Liver (tissue), 9 donors: ENCODE results near the gene OSBPL10. TPM values are rescaled to one million over a fixed set of nuclear protein-coding genes. Genes with fewer than 3 reads are reported as not detected.

Experiments used
- DNase-seq: peaks from one replicate; pipeline ENCODE4 v3.0.0-alpha.2; 2017; ENCODE audit warnings: low spot score
- H3K27ac ChIP-seq, 2 donors: one replicate each; pipeline ENCODE4 v1.7.0; 2013; ENCODE audit warnings: inconsistent platforms in 2 of 2, low read length in 2 of 2, control low read depth in 1 of 2, low read depth in 1 of 2, mild to moderate bottlenecking in 1 of 2
- H3K27me3 ChIP-seq, 4 donors: one replicate each; pipeline versions ENCODE4 v1.6.1 to v1.7.0; 2013; ENCODE audit warnings: low read length in 3 of 4, inconsistent platforms in 1 of 4, mild to moderate bottlenecking in 1 of 4, moderate library complexity in 1 of 4; ENCODE audit not compliant: control insufficient read depth in 4 of 4, insufficient read depth in 4 of 4
- H3K36me3 ChIP-seq, 4 donors: one replicate each; pipeline versions ENCODE4 v1.6.1 to v1.7.0; 2013; ENCODE audit warnings: low read length in 3 of 4, mild to moderate bottlenecking in 3 of 4, low read depth in 1 of 4, moderate library complexity in 1 of 4; ENCODE audit not compliant: control insufficient read depth in 4 of 4, insufficient read depth in 3 of 4
- H3K4me1 ChIP-seq, 4 donors: one replicate each; pipeline versions ENCODE4 v1.6.1 to v1.7.0; 2013; ENCODE audit warnings: low read length in 3 of 4, mild to moderate bottlenecking in 3 of 4, moderate library complexity in 1 of 4; ENCODE audit not compliant: control insufficient read depth in 4 of 4, insufficient read depth in 4 of 4
- H3K4me3 ChIP-seq, 3 donors: one replicate each; pipeline versions ENCODE4 v1.6.1 to v1.7.0; 2013; ENCODE audit warnings: low read length in 3 of 3, control low read depth in 1 of 3, low read depth in 1 of 3, mild to moderate bottlenecking in 1 of 3
- H3K9ac ChIP-seq, 2 donors: one replicate each; pipeline ENCODE4 v1.7.0; 2013; ENCODE audit warnings: low read length in 2 of 2, mild to moderate bottlenecking in 2 of 2, moderate library complexity in 2 of 2, control low read depth in 1 of 2, low read depth in 1 of 2
- H3K9me3 ChIP-seq, 4 donors: one replicate each; pipeline versions ENCODE4 v1.6.1 to v1.7.0; 2013; ENCODE audit warnings: low read length in 3 of 4; ENCODE audit not compliant: control insufficient read depth in 4 of 4
- EGR1 ChIP-seq, 2 donors: IDR thresholded peaks; 2 replicates each; pipeline ENCODE4 v1.6.1; 2016 to 2018; ENCODE audit warnings: antibody characterized with exemption in 2 of 2, low read depth in 2 of 2
- GABPA ChIP-seq, 2 donors: IDR thresholded peaks in 1 of 2; conservative IDR thresholded peaks in 1 of 2; 2 replicates each; pipeline ENCODE4 v1.6.1; 2016; ENCODE audit warnings: antibody characterized with exemption in 2 of 2, mild to moderate bottlenecking in 1 of 2, moderate library complexity in 1 of 2
- HNF4G ChIP-seq: IDR thresholded peaks from 2 replicates; pipeline ENCODE4 v1.6.1; 2016; ENCODE audit warnings: antibody characterized with exemption
- JUND ChIP-seq, 2 donors: IDR thresholded peaks; 2 replicates each; pipeline ENCODE4 v1.6.1; 2016; ENCODE audit warnings: antibody characterized with exemption in 2 of 2
- NR2F2 ChIP-seq: IDR thresholded peaks from 2 replicates; pipeline ENCODE4 v1.6.1; 2016; ENCODE audit warnings: antibody characterized with exemption
- RXRA ChIP-seq, 2 donors: IDR thresholded peaks; 2 replicates each; pipeline ENCODE4 v1.6.1; 2017 to 2018; ENCODE audit warnings: antibody characterized with exemption in 2 of 2, mild to moderate bottlenecking in 1 of 2
- SP1 ChIP-seq: IDR thresholded peaks from 2 replicates; pipeline ENCODE4 v1.6.1; 2018; ENCODE audit warnings: antibody characterized with exemption, mild to moderate bottlenecking
- TAF1 ChIP-seq: conservative IDR thresholded peaks from 2 replicates; pipeline ENCODE4 v1.6.1; 2016; ENCODE audit warnings: antibody characterized with exemption, mild to moderate bottlenecking
- YY1 ChIP-seq: IDR thresholded peaks from 2 replicates; pipeline ENCODE4 v1.6.1; 2016; ENCODE audit warnings: antibody characterized with exemption, mild to moderate bottlenecking
- WGBS: extraction: QIAGEN DNeasy Blood & Tissue Kit; methylation state at CpG from one replicate; pipeline ENCODE4 v1.1.7; 2013; 5-methylcytosine and 5-hydroxymethylcytosine counted together
- polyA plus RNA-seq, 2 donors: library from polyadenylated mRNA; stranded (reverse) in 1 of 2; unstranded in 1 of 2; fragments of 200-250 nt in 1 of 2; fragments of >200 nt in 1 of 2; fragmentation: Nextera tagmentation in 1 of 2; extraction: Ambion mirVana in 1 of 2; gene quantifications; one replicate each; pipeline versions ENCODE4 v1.2.1 to v1.2.3, GENCODE V29; 2013 to 2015
- total RNA-seq, 2 donors: library from RNA; depleted of rRNA; stranded (reverse); fragments of >200 nt; gene quantifications; one replicate each; pipeline ENCODE4 v1.2.3, GENCODE V29; 2014
- TF ChIP-seq, protein P1 (sequence below): IDR thresholded peaks from 2 replicates; pipeline ENCODE4 v1.6.1; 2016; ENCODE audit warnings: antibody characterized with exemption
- TF ChIP-seq, protein P2 (sequence below): IDR thresholded peaks from 2 replicates; pipeline ENCODE4 v1.6.1; 2016; ENCODE audit warnings: antibody characterized with exemption
- TF ChIP-seq, protein P3 (sequence below): IDR thresholded peaks from 2 replicates; pipeline ENCODE4 v1.6.1; 2016; ENCODE audit warnings: antibody characterized with exemption
- donor health status: healthy.
- donor health status: healthy.
- donor health status: healthy.
- donor health status: healthy.
- donor health status: healthy.

Gene OSBPL10
- total and polyA plus RNA-seq, 4 donors, result 0.75 to 4.0 (median 1.7) TPM

DNA sequence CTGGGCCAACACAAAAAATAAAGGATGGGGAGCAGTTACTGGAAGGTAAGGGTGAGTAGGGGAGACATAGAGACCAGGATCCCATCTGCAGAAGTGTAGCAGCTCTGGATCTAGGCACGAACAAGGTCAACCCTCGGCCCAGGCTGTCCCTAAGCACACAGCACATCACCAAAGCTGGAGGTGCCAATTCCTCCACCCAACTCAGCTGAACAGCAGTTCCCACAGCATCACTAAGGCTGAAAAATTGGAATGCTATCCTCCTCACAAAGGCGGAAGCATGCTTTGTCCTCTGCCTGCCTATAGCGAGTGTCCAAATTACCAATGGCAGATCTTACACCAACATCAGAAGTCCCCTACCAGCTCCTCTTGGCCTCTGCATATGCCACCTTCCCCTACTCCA, 33.9 kb downstream of the OSBPL10 start:
- no peak overlapping the region for H3K9ac ChIP-seq
- no peaks in the 10 kb centered on the region for H3K36me3 ChIP-seq
- H3K9me3 ChIP-seq, result peaks cover 0 to 10% (median under 1%) of the 10 kb centered on the region in 4 donors
- no peak overlapping the region for H3K4me3 ChIP-seq
- no peak for DNase-seq
- no peak overlapping the region for H3K27ac ChIP-seq
- H3K27me3 ChIP-seq, result peaks cover 0 to 8% (median under 1%) of the 10 kb centered on the region in 4 donors
- WGBS, result 94% methylated on average over 4 of the region's 4 CpGs
- TF ChIP-seq JUND (IDR thresholded peaks at IDR 0.05), result no peak
- TF ChIP-seq YY1, result no peak
- no peak for TF ChIP-seq GABPA (IDR thresholded peaks at IDR 0.05 in 1 of 2, conservative IDR thresholded peaks at IDR 0.05 in 1 of 2)
- no peak for TF ChIP-seq SP1
- no peak for TF ChIP-seq NR2F2
- TF ChIP-seq, protein P1, sequence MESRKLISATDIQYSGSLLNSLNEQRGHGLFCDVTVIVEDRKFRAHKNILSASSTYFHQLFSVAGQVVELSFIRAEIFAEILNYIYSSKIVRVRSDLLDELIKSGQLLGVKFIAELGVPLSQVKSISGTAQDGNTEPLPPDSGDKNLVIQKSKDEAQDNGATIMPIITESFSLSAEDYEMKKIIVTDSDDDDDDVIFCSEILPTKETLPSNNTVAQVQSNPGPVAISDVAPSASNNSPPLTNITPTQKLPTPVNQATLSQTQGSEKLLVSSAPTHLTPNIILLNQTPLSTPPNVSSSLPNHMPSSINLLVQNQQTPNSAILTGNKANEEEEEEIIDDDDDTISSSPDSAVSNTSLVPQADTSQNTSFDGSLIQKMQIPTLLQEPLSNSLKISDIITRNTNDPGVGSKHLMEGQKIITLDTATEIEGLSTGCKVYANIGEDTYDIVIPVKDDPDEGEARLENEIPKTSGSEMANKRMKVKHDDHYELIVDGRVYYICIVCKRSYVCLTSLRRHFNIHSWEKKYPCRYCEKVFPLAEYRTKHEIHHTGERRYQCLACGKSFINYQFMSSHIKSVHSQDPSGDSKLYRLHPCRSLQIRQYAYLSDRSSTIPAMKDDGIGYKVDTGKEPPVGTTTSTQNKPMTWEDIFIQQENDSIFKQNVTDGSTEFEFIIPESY, result no peak
- TF ChIP-seq, protein P2, sequence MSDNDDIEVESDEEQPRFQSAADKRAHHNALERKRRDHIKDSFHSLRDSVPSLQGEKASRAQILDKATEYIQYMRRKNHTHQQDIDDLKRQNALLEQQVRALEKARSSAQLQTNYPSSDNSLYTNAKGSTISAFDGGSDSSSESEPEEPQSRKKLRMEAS, result no peak
- TF ChIP-seq, protein P3, sequence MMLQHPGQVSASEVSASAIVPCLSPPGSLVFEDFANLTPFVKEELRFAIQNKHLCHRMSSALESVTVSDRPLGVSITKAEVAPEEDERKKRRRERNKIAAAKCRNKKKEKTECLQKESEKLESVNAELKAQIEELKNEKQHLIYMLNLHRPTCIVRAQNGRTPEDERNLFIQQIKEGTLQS, result no peak
- no peak for TF ChIP-seq RXRA (IDR thresholded peaks at IDR 0.05)
- TF ChIP-seq TAF1, result no peak
- H3K4me1 ChIP-seq, result no peaks in the 10 kb centered on the region

DNA sequence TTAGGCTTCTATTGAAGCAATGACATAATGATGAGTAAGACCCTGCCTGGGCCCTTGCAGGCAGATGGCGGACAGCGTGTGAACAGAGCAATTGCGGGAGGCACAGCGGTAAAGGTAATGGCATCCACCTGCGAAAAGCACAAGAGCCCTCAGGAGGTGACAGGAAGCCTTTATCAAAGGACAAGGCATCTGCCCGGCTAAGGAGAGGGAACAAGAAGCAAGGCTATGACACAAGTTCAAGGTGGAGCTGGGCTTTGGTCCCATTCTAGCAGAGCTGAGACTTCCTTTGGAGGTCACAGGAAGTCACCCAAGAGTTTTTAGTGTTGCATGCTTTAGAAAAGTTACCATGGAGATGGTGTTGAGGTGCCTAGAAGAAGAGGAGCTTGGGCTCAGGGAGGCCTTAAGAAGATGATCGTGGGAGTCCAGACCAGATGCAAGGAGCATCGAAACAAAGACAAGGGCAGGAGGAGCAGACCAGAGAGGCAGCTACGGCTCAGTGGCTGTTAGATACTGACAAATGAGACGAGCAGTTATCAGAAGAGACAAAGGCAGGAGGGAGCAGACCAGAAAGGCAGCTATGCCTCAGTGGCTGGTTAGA, 34.5 kb downstream of the OSBPL10 start:
- Histone ChIP-seq H3K36me3 (no peaks in the 10 kb centered on the region), H3K9me3 (peaks cover 0 to 10% (median under 1%) of the 10 kb centered on the region in 4 donors), H3K4me1 (no peaks in the 10 kb centered on the region), H3K27me3 (peaks cover 0 to 6% (median 0%) of the 10 kb centered on the region in 4 donors), H3K4me3 (no peak overlapping the region), H3K27ac (no peak overlapping the region), H3K9ac (no peak overlapping the region)
- no peak for DNase-seq
- 75% methylated on average over 10 of the region's 10 CpGs for WGBS
- TF ChIP-seq HNF4G (no peak), NR2F2 (peak; percentile 56), EGR1 (IDR thresholded peaks at IDR 0.05; ENCODE audit: low read depth in 2 of 2) (no peak)
- TF ChIP-seq, protein P2, result no peak

DNA sequence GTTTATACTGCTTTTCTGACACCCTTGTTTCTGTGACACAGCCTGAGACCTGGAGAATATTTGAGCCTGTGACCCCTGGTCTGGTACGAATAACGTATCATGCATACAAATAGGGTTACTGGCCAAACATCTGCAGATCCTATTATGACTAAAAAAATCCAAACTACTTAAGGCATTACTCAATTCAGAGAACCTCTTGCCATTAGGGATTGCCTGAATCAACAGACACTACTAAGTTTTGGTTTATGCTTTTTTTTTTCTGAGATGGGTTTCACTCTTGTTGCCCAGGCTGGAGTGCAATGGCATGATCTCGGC, 35.4 kb downstream of the OSBPL10 start:
- Histone ChIP-seq H3K27ac (no peak overlapping the region), H3K27me3 (peaks cover 0 to 6% (median 0%) of the 10 kb centered on the region in 4 donors), H3K4me3 (no peak overlapping the region), H3K4me1 (no peaks in the 10 kb centered on the region), H3K36me3 (no peaks in the 10 kb centered on the region), H3K9me3 (peaks cover 0 to 9% (median under 1%) of the 10 kb centered on the region in 4 donors), H3K9ac (no peak overlapping the region)
- 81% methylated on average over 3 of the region's 3 CpGs for WGBS
- TF ChIP-seq YY1, result no peak
- no peak for DNase-seq
